CD4-positive, alpha-beta T cell treated with Interleukin-17A for 4 hours (primary cell): Measurements from ENCODE around the gene CCDC85C.

ENCODE experiments used
- DNase-seq: peaks from one replicate; pipeline ENCODE4 v3.0.0-alpha.2; 2020; ENCODE audit warnings: mixed read lengths

The CCDC85C gene

GRCh38 chr14:99552572-99553216, 51.3 kb downstream of the CCDC85C start:
- no peak for DNase-seq

DNA sequence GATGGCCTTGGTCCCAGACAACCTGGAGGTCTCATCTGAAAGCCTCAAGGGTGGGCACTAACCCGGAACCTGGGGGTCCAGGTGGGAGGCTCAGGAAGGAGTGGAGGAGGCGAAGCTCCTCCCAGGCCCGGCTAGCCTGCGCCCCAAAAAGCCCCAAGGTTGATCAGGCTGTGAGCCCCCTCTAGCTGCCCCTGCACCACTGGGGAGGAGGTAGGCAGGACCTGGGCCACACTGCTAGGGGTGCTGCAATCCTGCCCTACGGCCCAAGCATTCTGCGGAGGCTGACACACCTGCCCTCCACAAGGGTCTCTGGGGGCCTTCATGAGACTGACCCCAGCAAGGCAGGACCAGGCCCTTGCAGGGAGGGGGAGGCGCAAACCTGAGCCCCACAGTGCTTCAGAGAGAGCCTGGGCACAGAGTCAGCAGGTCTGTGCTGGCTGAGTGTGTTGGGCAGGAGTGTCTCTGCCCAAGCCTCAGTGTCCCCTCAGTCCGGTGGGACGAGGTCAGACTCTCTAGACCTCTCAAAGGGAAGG, 51.9 kb downstream of the CCDC85C start:
- no peak for DNase-seq

DNA sequence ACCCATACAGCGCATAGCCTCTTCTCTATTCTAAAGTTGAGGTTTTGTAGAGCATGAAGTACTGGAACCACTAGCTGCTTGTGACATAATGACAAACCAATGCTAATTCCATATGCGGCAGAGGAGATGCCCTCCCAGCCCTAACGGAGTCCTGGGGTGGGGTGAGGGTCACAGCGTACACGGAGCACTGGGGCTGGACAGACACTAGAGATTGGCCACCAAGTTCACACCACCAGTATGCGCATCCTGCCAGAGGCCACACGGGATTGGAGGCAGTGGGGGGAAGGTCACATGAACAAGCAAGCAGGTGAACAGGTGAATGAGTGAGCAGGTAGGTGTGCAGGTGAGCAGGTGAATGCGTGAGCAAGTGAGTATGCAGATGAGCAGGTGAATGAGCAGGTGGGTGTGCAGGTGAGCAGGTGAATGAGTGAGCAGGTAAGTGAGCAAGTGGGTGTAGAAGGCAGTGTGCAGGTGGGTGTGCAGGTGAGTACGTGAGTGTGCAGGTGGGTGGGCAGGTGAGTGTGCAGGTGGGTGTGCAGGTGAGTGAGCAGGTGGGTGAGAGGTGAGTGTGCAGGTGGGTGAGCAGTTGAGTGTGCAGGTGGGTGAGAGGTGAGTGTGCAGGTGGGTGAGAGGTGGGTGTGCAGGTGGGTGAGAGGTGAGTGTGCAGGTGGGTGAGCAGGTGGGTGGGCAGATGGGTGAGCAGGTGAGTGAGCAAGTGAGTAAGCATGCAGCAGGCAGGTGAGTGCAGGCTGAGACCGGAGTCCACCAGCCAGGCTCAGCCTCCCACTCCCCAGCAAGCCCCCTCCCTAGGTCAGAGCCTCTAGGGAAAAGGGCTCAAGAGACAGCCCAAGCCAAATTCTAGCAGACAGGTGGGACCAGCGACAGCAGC, 52.7 kb downstream of the CCDC85C start:
- no peak for DNase-seq

DNA sequence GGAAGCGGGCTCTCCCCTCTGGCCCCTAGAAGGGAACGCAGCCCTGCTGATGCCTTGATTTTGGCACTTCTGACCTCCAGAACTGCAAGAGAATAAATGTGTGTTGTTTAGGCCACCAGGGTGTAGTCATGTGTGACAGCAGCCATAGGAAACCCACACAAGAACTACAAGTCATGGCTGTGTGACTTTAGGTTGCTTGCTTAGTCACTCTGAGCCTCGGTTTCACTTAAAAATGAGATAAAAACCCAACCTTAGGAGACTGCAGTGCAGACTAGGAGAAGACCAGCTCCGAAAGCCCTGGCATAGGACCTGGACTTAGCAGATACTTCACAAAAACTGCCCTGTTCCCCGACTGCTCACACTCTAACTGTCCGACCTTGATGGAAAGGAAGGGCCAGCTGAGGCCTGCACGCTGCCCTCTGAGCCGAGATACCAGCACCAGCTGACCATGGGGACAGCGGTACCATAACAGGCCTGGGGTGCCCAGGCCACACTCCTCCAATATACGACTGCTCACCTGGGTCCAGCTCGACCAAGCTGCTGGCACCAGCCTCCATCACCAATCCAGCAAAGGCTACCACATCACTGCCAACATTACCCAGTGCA, 53.5 kb downstream of the CCDC85C start:
- DNase-seq, result no peak

- no peak for DNase-seq
These were observed 54.3 kb downstream of the CCDC85C start for GRCh38 chr14:99549684-99550083.

DNA sequence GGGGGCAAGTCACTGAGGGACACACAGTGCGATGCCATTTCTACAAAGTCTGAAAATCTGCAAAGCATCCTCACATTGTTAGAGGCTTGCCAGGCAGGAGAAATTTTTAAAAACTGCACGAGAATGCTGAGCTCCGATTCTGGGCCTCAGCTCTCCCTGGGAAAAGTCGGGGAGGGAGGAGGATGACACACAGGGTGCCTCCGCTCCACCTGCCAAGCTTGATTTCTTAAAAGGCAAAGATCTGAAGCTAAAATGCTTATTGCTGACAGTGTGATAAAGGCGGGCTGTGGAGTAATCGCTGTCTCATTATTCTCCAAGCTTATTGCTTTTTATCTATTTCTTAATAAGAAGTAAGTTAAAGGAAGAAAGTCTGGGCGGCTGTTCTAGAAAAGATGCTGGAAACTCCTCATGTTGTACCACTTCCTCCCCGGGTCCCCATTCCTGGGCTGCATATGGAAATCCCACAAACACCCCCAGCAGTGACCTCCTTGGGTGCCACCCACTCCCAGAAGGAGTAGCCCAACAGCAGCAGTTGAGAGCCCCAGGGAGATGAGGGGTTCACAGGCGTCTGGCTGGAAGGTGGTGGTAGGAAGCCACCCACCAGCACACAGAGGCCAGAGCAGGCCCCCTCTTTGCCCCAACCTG, 55.0 kb downstream of the CCDC85C start:
- DNase-seq, result no peak

DNA sequence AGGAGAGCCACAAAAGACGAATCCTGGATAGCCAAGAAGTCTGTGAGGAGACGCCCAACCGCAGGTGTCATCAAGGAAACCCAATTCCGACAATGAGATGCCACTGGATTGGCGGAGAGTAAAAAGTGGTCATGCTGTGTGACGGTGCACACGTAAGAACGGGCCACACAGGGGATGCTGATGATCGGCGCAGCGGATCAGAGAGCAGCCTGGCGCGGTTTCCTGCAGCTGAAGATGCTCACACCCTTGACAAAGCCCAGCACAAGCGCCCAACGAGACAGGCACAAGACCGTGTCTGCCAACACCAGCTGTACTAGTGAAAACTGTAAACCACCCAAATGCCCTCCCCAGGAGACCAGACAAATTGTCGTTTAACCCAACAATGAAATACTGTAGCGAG, 55.8 kb downstream of the CCDC85C start:
- DNase-seq, result no peak

DNA sequence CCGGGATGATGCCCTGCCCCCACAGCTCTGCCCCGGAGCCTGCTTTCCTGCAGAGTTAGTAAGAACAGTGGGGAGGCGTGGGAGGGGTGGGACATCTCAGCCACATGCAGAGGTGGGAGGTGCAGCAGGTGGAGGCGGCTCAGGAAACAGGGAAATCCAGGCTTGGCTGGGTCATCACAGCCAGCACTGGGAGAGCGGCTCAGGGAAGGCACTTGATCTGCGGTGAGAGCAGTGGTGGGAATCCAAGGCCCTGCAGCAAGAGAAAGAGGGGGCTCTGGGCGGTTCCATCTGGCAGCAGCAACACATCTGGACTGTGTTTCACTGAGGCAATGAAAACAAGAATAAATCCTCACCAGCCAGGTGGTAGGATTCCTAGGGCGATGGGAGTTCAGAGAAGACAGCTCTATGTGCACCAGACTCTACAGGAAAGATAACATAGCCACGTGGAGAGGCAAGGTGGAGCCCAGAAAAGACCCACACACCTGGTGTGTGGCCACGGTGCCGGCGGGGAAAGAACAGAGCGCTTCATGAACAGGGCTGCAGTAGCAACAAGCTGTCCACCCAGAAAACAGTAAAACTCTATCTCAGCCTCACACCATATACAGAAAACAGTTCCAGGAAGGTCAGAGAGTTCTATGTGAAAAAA, 57.6 kb downstream of the CCDC85C start:
- no peak for DNase-seq

DNA sequence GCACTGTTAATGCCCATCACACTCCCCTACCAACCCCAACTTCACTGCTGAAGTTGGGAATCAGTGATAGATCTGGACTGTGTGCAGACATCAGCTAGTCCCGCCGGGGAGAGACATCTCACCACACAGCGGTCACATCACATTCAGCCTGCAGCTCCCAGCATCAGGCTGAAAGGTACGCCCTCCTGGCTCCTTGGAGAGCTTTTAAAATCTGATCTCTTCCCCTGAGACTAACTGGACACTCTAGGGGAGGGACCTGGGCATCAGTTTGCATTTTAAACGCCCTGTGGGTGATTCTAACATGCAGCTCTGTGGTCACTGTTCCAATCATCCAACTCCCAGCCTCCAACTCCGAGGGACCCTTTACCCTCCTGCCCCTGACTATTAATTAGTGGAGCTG, 58.4 kb downstream of the CCDC85C start:
- DNase-seq, result no peak

DNA sequence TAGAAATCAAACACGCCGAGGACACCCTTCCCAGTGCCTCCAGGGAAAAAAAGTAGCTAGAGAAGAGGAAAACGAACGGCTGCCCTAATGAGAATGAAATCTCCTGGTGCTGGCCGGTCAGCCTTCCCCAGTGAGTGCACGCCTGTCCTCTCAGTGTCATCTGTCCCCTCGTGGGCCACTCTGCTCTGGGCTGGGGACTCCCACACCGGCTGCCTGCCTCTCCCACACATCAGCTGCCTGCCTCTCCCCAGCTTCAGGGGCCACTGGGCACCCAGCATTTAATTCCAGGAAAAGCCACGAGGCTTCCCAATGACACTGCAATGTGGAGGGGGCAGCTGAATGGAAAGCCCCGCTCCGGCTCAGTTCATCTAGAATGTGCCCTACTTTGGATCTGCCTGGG, 59.0 kb downstream of the CCDC85C start:
- no peak for DNase-seq

DNA sequence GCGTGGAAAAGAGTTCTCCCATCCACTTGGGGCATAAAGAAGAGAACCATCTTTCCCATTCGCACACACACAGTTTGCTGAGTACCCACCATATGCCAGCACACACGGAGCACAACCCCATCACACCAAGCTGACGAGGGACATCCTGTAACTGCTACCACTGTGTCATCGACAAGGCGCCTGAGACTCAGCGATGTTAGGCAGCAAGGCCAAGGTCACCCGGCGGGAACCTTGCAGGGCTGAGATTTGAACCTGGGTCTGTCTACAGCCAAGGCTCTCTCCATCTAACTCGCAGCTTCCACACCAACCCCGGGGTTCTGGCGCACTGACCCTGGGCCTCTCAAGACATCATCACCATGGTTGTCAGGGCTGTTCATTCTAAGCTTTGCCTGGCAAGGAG, 60.0 kb downstream of the CCDC85C start:
- DNase-seq, result no peak

DNA sequence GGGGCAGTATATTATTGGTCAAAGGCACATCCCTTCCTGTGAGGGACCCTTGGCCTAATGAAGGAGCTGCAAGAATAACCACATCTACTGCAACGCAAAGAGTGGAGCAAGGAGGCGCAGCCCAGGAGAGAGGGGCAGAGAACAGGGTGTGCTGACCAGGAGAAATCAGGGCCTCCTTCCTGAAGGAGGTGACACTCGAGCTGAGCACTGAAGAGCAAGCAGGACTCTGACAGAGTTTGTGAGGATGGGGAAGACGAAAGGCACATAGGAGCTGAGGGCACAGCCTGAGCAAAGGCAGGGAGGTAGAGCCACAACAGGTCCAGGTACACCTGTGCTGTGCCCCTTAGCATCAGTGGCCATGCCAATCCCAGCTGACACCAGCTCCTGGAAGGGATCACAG, 60.6 kb downstream of the CCDC85C start:
- DNase-seq, result no peak

DNA sequence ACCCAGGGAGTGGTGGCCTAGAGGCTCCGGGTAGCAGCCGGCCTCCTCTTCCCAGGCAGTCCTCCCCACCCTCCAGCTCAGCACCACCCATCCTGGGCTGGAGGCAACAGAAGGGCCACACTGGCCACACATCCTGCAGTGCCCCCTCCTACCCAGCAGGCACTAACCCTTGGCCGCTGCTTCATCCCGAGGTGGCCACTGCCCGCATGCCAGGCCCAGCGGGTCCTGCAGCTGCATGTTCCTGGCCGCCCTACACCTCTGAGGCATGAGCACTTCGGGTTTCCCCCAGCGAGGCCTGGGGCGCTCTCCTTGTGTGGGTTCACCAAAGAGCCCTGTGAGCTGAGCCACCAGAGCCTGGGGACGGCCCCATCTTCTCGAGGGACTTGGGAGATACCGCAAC, 61.4 kb downstream of the CCDC85C start:
- no peak for DNase-seq

DNA sequence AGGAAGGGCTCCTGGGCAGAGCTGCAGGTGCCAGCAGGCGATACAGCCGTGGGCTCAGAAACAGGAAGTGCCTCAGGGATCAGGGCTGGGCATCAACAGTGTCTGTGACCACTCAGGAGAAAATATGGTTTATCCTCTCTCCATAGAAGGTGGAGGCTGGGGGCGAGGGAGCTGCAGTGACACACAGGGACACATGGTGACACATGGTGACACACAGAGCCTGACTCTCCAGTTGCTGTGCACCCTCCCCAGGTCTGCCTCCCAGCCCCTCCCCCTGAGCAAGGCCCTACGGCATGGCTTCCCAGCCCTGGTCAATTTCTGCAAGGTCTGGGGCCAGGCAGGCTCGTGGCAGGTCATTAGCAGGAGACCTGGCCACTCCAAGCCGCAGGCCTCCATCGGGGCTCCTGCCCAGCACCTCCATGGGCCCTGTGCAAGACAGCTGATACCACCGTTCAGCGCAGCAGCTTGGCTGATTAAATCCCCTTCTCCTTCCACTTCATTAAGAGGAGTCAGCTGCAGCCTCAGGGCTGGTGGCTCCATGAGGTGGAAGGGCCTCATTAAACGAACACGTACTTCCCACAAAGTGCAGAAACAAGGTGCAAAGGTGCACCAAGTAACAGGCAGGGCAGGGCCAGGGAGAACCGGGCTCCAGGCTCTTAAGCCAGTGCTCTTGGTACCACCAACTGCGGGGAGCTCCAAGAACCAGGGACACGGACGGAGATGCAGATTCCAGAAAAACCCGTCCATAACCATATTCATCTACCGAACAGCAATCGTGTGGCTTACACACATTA, 62.1 kb downstream of the CCDC85C start:
- DNase-seq, result no peak

- DNase-seq, result no peak
These were observed 62.8 kb downstream of the CCDC85C start for GRCh38 chr14:99541211-99541610.

DNA sequence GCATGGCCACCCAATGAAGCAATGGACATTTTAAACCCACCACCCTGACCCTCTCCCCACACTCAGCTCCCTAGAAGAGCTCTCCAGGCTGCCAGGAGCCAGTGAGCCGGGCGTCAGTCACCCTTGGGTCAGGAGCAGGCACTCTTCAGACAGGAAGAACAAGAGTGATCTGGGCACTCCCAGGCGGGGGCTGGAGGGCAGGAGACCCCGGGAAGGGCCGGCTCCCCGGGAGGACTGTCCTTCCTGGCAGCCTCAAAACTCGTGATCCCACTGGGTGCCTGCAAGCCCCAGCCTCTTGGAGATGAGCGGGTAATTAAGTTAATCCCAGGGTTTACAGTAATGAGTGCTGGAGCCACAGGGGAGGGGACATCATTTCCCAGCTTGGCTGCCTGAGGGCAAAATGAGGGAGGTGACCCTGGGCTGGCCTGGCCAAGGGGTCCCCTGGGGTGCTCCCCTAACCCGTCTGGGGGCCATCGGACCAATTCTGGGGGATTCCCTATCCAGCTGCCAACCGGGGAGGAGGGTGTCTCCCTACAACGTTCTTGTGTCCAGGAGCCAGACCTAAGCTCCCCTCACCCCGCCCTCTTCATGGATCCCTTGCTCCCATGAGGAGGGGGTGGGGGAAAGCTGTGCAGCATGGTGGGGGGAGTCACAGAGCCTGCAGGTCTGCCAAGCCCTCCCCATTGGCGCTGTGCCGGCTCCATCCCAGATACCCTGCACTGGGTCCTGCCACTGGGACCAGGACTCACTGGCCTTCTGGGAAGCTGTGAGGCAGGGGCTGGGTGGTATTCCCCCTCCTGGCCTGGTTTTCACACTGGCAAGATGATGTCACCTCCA, 63.6 kb downstream of the CCDC85C start:
- DNase-seq, result no peak

DNA sequence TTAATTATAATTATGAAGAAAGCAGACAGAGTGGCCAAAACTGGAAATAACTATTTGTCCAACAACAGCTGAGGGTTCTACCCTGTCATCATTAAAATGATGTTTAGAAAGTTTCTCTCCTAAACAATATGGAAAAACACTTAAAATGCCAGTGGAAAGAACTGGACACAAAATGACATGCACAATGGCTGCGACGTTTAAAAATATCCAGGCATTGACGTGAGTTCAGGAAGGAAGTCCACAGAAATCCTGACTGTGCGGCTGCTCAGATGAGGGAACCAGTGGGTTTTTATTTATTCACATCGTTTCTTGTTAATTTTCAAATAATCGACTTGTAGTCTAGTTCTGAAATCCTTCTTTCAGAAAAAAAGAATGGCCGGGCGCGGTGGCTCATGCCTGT, 64.5 kb downstream of the CCDC85C start:
- DNase-seq, result no peak

GRCh38 chr14:99538733-99539132, 65.3 kb downstream of the CCDC85C start:
- no peak for DNase-seq

DNA sequence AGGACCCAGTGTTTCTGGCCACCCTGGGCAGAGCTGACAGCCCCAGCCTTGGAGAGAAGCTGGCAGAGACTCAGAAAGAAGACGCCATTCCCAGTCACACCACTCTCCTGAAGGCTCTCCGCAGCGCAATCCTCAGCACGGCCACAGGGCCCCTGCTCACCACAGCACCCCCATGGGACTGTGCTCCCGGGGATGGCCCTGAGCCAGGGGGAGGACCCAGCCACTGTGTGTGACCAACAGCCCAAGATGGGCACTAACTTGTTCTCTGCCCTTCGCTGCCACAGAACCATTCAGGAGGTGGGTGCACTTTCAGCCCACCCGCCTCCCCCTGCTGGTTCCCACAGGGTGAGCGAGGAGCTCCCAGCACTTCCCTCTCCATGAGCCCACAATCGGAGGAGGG, 65.7 kb downstream of the CCDC85C start:
- no peak for DNase-seq

DNA sequence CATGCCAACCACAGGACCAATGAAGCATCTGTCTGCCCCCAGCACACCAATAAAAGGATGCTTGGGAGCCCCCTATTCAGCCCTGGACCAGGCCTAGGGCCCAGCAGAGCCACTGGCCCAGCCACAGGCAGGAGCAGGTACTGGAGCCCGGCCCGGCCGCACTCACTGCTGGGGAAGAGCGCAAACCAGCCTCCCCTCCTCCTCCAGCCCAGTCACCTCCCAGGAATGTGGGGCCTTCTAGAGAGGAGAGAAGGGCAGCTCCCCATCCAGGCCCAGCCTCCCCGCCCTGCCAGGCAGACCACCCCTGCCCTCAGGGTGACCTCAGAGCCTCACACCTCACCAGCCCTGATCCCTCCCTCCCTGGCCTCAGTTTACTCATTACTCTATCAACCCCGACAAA, 66.6 kb downstream of the CCDC85C start:
- DNase-seq, result no peak
